MG63 (cell line): ENCODE measurements around the gene BRD9. TPM values are rescaled to one million over a fixed set of nuclear protein-coding genes. Genes with fewer than 3 reads are reported as not detected.

ENCODE experiments used
- DNase-seq: peaks from one replicate; pipeline ENCODE4 v3.0.0-alpha.2; 2020
- H3K27me3 ChIP-seq: fragments of 250-450 bp; sonication (Bioruptor Pico); 2 replicates; pipeline ENCODE4 v1.5.1; 2020; ENCODE audit warnings: mild to moderate bottlenecking, moderate library complexity
- H3K36me3 ChIP-seq: fragments of 250-450 bp; sonication (Bioruptor Pico); 2 replicates; pipeline ENCODE4 v1.5.1; 2020; ENCODE audit warnings: mild to moderate bottlenecking, moderate library complexity
- H3K4me3 ChIP-seq: fragments of 250-450 bp; sonication (Bioruptor Pico); 2 replicates; pipeline ENCODE4 v1.5.1; 2020; ENCODE audit warnings: mild to moderate bottlenecking, moderate library complexity
- H3K9me3 ChIP-seq: fragments of 250-450 bp; sonication (Bioruptor Pico); 2 replicates; pipeline ENCODE4 v1.5.1; 2020; ENCODE audit warnings: mild to moderate bottlenecking, moderate library complexity
- total RNA-seq: library from RNA; depleted of rRNA; stranded (reverse); fragments of >200 nt; shearing (Covaris generic); gene quantifications from 2 replicates; pipeline ENCODE4 v1.2.3, GENCODE V29; 2014; ENCODE audit warnings: low replicate concordance

The BRD9 gene
- total RNA-seq, 1 experiment from 2014 or later = 27.5 TPM

DNA sequence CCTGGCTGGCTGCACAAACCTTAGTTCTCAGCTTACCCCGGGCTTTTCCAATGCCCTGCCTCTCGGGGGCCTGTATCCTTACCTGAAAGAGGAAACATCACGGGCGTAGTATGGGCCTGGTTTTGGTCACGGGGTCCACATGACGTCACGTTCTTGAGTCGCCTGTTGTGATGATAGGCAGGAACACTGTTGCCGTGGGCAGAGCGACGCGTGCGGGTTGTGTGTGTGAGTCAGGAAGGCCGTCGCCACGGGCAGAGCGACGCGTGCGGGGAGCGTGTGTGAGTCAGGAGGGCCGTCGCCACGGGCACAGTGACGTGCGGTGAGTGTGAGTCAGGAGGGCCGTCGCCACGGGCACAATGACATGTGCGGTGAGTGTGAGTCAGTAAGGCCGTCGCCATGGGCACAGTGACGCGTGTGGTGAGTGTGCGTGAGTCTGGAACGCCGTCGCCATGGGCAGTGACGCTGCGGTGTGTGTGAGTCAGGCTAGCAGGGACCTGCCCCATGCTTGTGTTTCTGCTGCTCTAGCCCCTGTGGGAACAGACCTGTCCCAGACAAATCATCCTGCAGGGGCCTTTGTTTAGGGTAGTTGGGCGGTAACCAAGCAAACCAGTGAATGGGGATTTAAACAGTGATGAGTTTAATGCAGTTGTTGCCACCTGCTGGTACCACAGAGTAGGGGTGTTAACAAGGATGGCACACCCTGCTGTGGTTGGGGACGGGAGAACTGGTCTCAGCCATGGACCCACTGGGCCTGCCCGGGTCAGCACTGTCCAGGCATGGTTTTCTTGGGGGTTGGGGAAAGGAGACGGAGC is 19.9 kb upstream of the BRD9 start:
- peaks cover 70% of the 10 kb centered on the region for H3K36me3 ChIP-seq
- H3K9me3 ChIP-seq = no peaks in the 10 kb centered on the region
- peak; percentile 96 for DNase-seq
- H3K4me3 ChIP-seq = no peak overlapping the region
- no peaks in the 10 kb centered on the region for H3K27me3 ChIP-seq

DNA sequence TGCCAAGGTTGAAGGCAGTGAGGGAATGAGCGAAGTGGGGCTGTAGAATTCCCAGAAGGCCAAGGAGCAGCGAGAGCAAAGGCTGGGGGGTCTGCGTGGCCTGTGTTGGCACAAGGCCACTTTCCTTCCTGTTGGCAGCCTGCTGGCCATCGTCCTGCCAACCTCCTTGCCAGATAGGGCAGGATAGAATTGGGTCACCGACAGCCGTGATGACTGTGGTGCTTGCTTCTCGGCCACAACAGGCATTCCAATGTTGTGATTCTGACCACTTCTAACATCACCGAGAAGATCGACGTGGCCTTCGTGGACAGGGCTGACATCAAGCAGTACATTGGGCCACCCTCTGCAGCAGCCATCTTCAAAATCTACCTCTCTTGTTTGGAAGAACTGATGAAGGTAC is 19.0 kb upstream of the BRD9 start:
- no peak overlapping the region for H3K4me3 ChIP-seq
- peak; percentile 56 for DNase-seq
- H3K36me3 ChIP-seq = peaks cover 70% of the 10 kb centered on the region
- H3K9me3 ChIP-seq = no peaks in the 10 kb centered on the region
- H3K27me3 ChIP-seq = no peaks in the 10 kb centered on the region

DNA sequence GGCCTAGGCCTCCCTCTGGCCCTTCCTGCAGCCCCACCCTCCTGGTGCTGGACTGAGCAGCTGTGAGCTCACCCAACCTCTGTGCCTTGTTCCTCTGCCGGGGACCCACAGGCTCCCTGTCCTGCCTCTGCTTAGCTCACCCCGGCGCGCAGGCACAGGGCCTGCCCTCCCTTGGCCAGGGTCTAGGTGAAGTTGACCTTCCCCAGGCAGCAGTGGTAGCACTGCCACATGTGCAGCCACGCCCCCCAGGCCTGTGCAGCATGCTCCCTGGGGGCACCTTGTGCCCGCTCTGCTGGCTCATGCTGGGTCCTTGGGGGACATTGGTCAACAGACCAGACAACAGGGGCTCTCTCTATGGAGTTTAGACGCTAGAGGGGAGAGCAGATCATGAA is 18.2 kb upstream of the BRD9 start:
- H3K36me3 ChIP-seq = peaks cover 70% of the 10 kb centered on the region
- H3K9me3 ChIP-seq = no peaks in the 10 kb centered on the region
- DNase-seq = no peak
- no peak overlapping the region for H3K4me3 ChIP-seq
- no peaks in the 10 kb centered on the region for H3K27me3 ChIP-seq

DNA sequence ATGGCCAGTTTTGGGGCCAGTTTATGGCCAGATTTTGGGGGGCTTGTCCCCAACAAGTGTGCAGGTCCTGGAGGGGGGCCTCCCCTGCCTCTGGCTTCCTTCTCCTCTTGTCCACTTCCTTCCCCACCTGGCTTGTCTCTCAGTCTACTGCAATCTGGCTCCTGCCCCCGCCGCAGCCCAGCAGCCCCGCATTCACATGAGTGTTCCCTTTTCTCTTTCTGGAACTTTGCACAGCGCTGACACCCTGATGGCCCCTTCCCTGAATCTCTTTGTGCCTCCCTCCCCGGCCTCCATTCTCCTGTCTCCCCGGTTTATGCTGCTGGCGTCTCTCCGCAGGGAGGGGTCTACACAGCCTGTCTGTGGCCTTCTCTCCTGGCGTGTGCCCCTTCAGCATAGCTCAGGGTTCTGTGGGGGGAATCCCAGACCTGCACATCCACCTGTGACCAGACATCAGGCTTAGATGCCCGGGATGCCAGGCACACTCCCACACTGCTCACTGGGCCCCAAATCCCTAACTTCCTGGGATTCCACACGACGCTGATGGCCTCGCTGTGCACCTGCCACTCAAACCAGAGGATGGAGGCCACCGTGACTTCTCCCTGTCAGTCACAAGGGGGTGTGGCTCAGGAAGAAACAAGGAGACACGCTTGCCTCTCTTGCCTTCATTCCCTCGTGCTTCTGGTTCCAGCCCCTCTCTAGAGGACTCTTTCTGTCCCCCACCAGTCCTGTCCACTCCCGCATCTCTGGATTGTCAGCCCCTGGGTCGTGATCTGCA is 17.6 kb upstream of the BRD9 start:
- no peak for DNase-seq
- Histone ChIP-seq H3K36me3 (peaks cover 73% of the 10 kb centered on the region), H3K4me3 (no peak overlapping the region), H3K27me3 (no peaks in the 10 kb centered on the region), H3K9me3 (no peaks in the 10 kb centered on the region)

DNA sequence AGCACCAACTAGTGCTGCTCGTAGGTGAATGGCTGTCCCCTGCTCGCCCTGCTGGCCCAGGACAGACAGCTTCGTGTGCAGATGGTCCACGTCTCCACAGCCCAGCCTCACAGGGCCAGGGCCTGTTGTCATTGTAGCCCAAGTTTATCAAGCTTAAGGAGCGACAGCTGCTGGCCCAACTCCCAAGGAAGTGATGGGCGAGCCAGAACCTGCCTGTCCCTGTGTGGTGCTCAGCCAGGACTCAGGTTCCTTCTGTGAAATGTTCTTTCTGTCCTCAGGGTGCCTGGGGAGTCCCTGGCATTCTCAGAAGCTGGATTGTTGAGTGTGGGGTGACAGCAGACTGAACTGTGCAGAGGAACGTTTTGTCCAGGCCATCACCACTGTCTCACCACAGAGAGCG is 16.5 kb upstream of the BRD9 start:
- no peaks in the 10 kb centered on the region for H3K27me3 ChIP-seq
- no peak for DNase-seq
- H3K4me3 ChIP-seq = no peak overlapping the region
- no peaks in the 10 kb centered on the region for H3K9me3 ChIP-seq
- H3K36me3 ChIP-seq = peaks cover 72% of the 10 kb centered on the region

DNA sequence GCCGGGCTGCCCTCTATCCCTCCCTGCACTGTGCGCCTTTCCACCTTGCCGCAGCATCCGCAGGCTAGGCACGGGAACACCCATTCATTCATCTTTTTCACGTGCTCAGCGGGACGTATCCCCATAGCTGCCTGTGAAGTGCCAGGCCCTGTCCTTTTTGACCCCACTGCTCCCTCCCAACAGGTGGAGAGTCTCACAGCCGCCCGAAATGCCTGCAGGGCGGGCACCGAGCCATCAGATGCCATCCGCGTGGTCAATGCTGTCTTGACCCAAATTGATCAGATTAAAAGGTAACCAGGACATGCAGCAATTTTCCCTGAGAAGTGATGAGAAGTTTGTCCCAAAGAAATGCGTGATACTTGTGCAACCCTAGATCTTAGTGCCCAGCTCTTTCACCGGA is 15.6 kb upstream of the BRD9 start:
- Histone ChIP-seq H3K4me3 (no peak overlapping the region), H3K9me3 (no peaks in the 10 kb centered on the region), H3K36me3 (peaks cover 69% of the 10 kb centered on the region), H3K27me3 (no peaks in the 10 kb centered on the region)
- DNase-seq = no peak

DNA sequence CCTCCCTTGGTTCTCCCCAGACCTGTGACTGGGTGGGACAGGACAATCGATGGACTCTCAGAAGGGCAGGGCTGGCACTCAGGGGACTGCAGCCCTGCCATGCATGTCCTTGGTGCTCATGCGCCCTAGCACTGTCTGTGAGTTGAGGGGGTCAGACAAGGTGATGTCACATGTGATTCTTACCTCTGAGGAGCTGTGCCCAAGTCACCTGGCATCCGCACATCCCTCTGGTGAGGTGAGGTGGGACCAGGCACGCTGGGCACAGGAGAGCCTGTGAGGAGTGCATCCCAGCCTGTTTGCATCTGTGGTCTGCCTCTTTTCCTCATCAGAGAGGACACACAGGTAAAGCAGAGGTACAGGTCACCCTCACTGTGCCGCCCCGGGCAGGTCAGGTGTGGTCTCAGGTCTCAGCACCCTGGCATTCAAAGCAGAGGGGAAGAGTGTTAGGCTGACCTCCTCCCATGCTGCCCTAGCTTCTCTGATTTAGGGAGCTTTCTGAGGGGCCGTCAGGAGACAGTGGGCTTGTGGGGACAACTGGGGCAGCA is 14.8 kb upstream of the BRD9 start:
- no peaks in the 10 kb centered on the region for H3K27me3 ChIP-seq
- no peaks in the 10 kb centered on the region for H3K9me3 ChIP-seq
- DNase-seq = no peak
- H3K36me3 ChIP-seq = peaks cover 71% of the 10 kb centered on the region
- H3K4me3 ChIP-seq = no peak overlapping the region

DNA sequence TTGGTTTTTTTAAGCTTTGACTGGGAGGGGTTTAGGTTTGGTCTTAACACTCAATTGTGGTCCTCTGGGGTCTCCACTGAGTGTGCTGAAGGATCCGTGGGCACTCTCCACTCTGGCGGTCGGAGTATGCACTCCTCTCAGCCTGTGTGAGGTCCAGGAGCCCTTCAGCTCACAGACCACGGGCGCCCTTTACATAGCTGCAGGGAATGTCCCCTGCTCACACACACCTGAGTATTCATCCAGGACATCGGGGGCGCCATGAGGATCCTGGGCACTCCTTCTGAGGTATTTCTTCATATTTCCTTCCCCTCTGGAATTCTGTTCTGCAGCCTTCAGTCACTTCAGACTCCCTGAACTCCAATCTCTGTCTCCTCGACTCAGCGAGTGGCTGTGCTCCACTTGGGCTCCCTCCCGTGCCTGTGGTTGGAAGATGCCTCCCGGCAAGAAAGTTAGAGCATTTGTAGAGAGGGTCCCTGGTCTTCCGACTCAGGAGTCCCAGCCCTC is 12.6 kb upstream of the BRD9 start:
- H3K9me3 ChIP-seq = no peaks in the 10 kb centered on the region
- no peak for DNase-seq
- H3K4me3 ChIP-seq = no peak overlapping the region
- peaks cover 89% of the 10 kb centered on the region for H3K36me3 ChIP-seq
- no peaks in the 10 kb centered on the region for H3K27me3 ChIP-seq

DNA sequence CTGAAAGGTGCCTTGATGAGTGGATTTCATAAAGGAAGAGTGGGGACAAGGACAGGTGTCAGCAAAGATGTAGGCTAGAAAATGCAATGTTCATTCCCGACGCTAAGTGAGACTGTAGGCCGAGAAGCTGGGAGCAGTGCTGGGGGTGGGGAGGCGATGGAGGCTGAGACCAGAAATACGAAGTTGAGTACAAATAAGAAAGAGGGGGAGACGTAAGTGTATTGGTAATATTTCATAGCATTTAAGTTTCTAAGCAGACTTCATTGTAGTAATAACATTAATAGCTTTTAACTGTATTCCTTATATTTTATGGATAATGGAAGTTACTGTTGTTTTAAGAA is 11.1 kb upstream of the BRD9 start:
- no peaks in the 10 kb centered on the region for H3K9me3 ChIP-seq
- no peak for DNase-seq

DNA sequence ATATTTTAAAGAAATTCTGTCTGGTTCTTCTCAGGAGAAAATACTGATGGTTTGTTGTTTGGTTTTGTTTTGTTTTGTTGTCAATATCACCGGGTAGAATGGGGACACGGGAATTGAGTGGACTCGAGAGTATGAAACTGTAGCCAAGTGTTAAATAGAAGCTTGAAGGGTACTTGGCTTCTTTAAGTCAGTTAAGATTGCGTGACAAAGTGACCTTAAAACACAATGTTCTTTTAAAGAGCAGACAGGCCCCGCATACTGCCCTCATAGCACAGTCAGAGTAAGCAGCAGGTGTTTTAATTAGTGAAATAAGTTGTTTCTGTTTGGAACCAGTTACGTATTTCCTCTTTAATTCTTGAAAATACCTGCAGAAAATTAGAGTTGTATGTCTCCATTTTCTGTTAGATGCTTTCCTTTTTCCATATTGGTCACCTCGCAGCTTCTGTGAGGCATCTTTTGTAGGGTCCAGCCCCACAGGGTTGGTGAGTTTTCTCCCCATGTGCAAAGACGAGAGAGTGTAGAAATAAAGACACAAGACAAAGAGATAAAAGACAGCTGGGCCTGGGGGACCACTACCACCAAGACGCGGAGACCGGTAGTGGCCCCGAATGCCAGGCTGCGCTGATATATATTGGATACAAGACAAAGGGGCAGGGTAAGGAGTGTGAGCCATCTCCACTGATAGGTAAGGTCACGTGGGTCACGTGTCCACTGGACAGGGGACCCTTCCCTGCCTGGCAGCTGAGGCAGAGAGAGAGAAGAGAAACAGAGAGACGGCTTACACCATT is 9.7 kb upstream of the BRD9 start:
- Histone ChIP-seq H3K9me3 (no peaks in the 10 kb centered on the region), H3K4me3 (no peak overlapping the region), H3K27me3 (no peaks in the 10 kb centered on the region), H3K36me3 (peaks cover 68% of the 10 kb centered on the region)
- DNase-seq = no peak

More for the DNA sequence above, 11.1 kb upstream of the BRD9 start:
- no peaks in the 10 kb centered on the region for H3K27me3 ChIP-seq
- no peak overlapping the region for H3K4me3 ChIP-seq
- peaks cover 81% of the 10 kb centered on the region for H3K36me3 ChIP-seq

DNA sequence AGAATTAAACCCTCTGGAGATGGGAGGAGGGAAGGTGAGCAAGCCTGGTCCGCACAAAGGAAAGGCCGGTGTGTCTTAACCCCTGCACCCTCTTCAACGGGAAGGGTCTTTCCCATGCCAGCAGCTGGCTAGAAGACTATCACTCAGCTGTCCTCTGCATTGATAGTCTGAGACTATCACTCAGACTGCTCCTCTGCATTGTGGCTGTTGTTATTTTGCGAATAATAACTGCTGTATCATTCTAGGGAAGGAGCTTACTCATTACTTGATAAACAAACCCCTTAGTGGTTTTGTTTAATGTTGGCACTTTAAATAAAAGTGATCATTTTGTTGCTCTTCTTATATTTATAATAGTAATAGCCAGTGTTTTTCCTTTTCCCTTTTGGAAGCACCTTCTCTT is 8.2 kb upstream of the BRD9 start:
- Histone ChIP-seq H3K4me3 (no peak overlapping the region), H3K36me3 (peaks cover 61% of the 10 kb centered on the region), H3K27me3 (no peaks in the 10 kb centered on the region), H3K9me3 (no peaks in the 10 kb centered on the region)
- no peak for DNase-seq

DNA sequence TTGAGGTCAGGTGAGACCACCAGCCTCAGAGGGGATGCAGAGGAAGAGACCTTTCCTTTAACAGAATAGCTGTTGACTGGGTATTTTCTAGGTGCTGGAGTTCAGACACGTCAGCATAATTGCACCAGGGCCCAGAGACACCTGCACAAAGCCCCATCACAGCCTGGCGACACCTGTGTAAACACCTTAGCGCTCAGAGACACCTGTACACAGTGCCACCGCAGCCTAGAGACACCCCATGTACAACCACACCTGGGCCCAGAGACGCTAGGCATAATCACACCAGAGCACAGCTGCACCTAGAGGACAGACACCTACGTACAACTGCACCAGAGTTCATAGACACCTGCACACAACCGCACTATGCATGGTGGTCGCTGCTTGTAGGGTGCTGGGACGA is 1.1 kb upstream of the BRD9 start:
- no peaks in the 10 kb centered on the region for H3K9me3 ChIP-seq
- no peak for DNase-seq
- H3K36me3 ChIP-seq = peaks cover 71% of the 10 kb centered on the region
- H3K4me3 ChIP-seq = peak overlapping the region; percentile 99
- H3K27me3 ChIP-seq = no peaks in the 10 kb centered on the region

DNA sequence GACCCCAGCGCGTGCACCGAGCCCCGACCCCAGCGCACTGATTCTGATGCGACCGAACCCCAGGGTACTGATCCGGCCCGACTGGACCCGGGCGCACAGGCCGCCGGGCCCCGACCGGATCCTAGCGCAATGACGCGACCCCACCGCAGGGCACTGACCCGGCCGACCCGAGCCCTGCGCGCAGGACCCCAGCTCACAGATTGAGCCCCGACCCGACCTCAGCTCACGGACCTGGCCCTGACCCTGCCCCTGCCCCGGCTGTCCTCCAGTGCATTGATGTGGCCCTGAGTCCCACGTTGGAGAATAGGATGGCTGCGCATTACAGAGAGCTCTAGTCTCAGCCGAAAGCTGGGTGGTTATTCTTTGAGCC is 521 bp upstream of the BRD9 start:
- H3K36me3 ChIP-seq = peaks cover 77% of the 10 kb centered on the region
- no peaks in the 10 kb centered on the region for H3K27me3 ChIP-seq
- peak overlapping the region; percentile 99 for H3K4me3 ChIP-seq
- DNase-seq = no peak
- H3K9me3 ChIP-seq = no peaks in the 10 kb centered on the region

DNA sequence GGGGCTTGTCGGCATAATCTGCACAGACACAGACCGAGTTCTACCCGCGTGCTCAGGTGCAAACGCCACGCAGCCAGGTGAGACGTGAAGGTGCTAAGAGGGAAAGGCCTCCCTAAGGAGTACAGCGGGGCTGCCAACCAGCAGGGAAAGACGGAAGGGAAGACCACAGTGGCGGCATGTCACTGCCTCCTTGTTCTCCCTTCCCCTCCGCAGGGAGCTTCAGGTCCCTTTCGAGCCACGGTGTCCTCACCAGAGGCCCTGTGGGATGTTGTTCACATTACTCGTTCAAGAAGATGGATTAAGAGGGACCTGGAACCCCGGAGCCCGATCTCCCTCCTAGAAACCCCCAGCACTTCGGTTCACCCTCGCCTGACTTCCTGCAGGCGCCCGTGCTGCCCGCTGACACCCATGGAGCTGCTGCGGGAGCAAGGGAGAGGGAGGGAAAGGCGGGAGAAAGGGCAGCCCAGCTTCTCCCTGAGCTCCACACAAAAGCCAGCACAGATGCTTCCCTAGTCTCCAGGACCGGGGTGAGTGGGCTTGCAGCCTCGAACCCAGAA is 686 bp downstream of the BRD9 start:
- Histone ChIP-seq H3K9me3 (no peaks in the 10 kb centered on the region), H3K4me3 (peak overlapping the region; percentile 99), H3K27me3 (no peaks in the 10 kb centered on the region), H3K36me3 (peaks cover 89% of the 10 kb centered on the region)
- no peak for DNase-seq

DNA sequence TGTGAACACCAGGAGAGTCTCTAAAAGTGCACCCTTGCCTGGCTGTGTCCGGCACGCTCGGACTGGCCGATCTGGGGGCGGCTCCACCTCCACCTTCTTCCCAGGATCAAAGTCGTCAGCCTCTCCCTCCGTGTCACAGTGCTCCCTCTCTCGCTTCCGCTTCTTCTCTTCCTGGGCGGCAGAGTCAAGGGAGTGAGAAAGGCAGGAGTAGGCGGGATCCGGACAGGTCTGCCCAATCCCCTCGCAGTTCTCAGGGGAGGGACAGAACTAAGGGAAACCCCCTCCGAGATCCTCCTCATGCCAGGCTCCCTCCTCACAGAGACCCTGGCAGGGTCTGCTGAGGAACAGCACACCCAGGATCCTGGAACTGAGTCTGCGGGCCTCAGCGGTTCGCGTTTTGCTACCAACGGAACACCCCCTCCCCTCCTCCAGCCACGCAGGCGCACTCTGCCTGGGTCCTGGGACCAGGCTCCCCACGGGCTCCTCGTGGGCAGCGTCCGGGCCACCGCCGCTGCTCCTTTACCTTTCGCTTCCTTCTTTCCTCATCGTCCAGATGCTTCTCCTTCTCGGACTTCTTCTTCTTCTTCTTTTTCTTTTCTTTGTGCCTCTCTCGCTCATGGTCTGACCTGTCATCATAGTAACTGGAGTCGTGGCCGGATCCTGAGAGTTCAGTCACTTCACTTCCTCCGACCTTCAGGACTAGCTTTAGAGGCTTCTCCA is 1.3 kb downstream of the BRD9 start:
- peaks cover 89% of the 10 kb centered on the region for H3K36me3 ChIP-seq
- DNase-seq = no peak
- H3K9me3 ChIP-seq = no peaks in the 10 kb centered on the region
- peak overlapping the region; percentile 99 for H3K4me3 ChIP-seq
- H3K27me3 ChIP-seq = no peaks in the 10 kb centered on the region

DNA sequence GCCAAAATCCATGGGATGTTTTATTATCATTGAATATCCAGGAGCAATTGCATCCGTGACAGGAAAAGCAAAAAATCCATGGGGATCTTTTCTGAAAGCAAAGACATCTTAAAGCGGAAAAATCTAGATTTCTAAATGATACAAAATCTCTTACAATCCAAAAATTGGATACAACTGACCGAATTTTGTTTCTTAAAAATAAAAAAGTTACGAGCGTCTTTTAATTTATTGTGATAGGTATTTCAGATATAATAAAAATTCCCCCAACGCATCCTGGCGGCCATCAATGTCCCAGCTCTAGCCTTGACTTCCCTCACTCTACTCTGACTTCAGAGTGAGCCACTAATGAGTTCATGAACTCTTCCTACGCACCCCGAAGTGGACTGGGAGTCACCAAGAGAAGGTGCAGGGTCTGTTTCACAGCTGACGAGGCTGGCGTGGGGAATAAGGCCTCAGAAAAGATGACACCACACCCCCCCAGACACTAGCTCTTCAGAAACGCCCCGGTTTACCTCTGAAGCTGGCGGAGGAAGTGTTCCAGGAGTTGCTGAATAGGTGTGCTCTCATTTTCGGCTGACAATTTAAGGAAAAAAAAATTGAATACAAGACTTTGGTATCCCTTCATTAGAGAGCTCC is 3.4 kb downstream of the BRD9 start:
- peaks cover 91% of the 10 kb centered on the region for H3K36me3 ChIP-seq
- H3K27me3 ChIP-seq = no peaks in the 10 kb centered on the region
- H3K9me3 ChIP-seq = no peaks in the 10 kb centered on the region
- H3K4me3 ChIP-seq = no peak overlapping the region
- DNase-seq = no peak
